Measurements from ENCODE around the gene SMTNL1. TPM values are rescaled to one million over a fixed set of nuclear protein-coding genes. Genes with fewer than 3 reads are reported as not detected.

Gene SMTNL1
- total and polyA plus RNA-seq, 10 donors = not detected

GRCh38 chr11:57508341-57509170, 28.8 kb upstream of the SMTNL1 start:
- 90 to 96% (median 92%) methylated on average over 7 of the region's 7 CpGs for WGBS, 5 donors
- H3K9me3 ChIP-seq = no peaks in the 10 kb centered on the region

GRCh38 chr11:57511741-57512430, 25.5 kb upstream of the SMTNL1 start:
- intact Hi-C loops (cut with DNase I; ENCODE audit: low total_unique reads) = no loop called here
- DNase-seq = no peak
- Histone ChIP-seq H3K36me3 (peaks cover 0 to 9% (median 0%) of the 10 kb centered on the region in 6 donors), H3K4me3 (no peak overlapping the region), H3K27me3 (replicated peaks in 1 of 7) (no peaks in the 10 kb centered on the region), H3K9me3 (no peaks in the 10 kb centered on the region), H3K4me1 (peaks cover 3 to 52% (median 21%) of the 10 kb centered on the region in 6 donors), H3K27ac (no peak overlapping the region)
- no peak for TF ChIP-seq CTCF (IDR thresholded peaks at IDR 0.05 in 8 of 11, conservative IDR thresholded peaks at IDR 0.05 in 3 of 11)
- TF ChIP-seq POLR2AphosphoS5 (IDR thresholded peaks at IDR 0.05) = no peak
- TF ChIP-seq POLR2A (IDR thresholded peaks at IDR 0.05) = no peak
- 67 to 89% (median 82%) methylated on average over 6 of the region's 6 CpGs for WGBS, 5 donors

More at GRCh38 chr11:57508341-57509170, 28.8 kb upstream of the SMTNL1 start:
- no peak overlapping the region for H3K4me3 ChIP-seq
- intact Hi-C loops (cut with DNase I; ENCODE audit: low total_unique reads) = no loop called here
- no peaks in the 10 kb centered on the region for H3K27me3 ChIP-seq (replicated peaks in 1 of 7)
- H3K36me3 ChIP-seq = peaks cover 0 to 33% (median 0%) of the 10 kb centered on the region in 6 donors
- no peak for DNase-seq
- no peak overlapping the region for H3K27ac ChIP-seq
- TF ChIP-seq CTCF (IDR thresholded peaks at IDR 0.05 in 8 of 11, conservative IDR thresholded peaks at IDR 0.05 in 3 of 11) = no peak
- TF ChIP-seq POLR2A (IDR thresholded peaks at IDR 0.05) = no peak
- no peak for TF ChIP-seq POLR2AphosphoS5 (IDR thresholded peaks at IDR 0.05)
- peaks cover 0 to 20% (median 3%) of the 10 kb centered on the region in 6 donors for H3K4me1 ChIP-seq

GRCh38 chr11:57512646-57513451, 24.5 kb upstream of the SMTNL1 start:
- Histone ChIP-seq H3K4me1 (peaks cover 3 to 52% (median 21%) of the 10 kb centered on the region in 6 donors), H3K27me3 (replicated peaks in 1 of 7) (no peaks in the 10 kb centered on the region), H3K36me3 (no peaks in the 10 kb centered on the region), H3K4me3 (no peak overlapping the region), H3K27ac (no peak overlapping the region), H3K9me3 (no peaks in the 10 kb centered on the region)
- WGBS, 5 donors = 88 to 93% (median 91%) methylated on average over 12 of the region's 12 CpGs
- intact Hi-C loops (cut with DNase I; ENCODE audit: low total_unique reads) = no loop called here
- no peak for TF ChIP-seq POLR2AphosphoS5 (IDR thresholded peaks at IDR 0.05)
- TF ChIP-seq CTCF (IDR thresholded peaks at IDR 0.05 in 8 of 11, conservative IDR thresholded peaks at IDR 0.05 in 3 of 11) = no peak
- TF ChIP-seq POLR2A (IDR thresholded peaks at IDR 0.05) = no peak
- DNase-seq = no peak
